ENCODE results near the gene LIMS3. TPM values are rescaled to one million over a fixed set of nuclear protein-coding genes. Genes with fewer than 3 reads are reported as not detected.
A peak's percentile ranks its signal among the peaks of the same experiment; 100 is the strongest.
"Not testable (repeated sequence)": the region's sequence is repeated elsewhere in the genome, so short reads cannot be mapped to it uniquely, and the experiment has no call there.

LIMS3 gene
- total RNA-seq, 2 donors from 2014 or later = 1.3 to 1.9 TPM

DNA sequence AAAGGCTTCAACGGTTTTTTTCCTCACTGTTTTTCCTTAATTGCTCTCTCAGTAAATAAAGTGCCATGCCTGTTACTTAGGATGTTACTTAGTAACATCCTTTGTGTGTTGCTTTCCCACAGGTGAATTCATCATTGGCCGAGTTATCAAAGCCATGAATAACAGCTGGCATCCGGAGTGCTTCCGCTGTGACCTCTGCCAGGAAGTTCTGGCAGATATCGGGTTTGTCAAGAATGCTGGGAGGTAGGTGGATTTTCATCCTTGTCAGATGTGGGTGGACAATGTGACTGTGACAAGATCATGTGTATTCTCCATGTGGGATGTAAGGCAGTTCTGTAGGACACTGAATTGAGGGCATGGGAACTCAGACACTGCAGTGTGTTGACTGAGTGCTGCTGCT lies 17.3 kb downstream of the LIMS3 start:
- intact Hi-C loops (cut with DNase I, micrococcal nuclease); DNase-seq: not testable (repeated sequence)
- ATAC-seq = peak; percentile 82

- intact Hi-C loops (cut with DNase I, micrococcal nuclease); DNase-seq: not testable (repeated sequence)
- peak; percentile 72 for ATAC-seq
Observed at GRCh38 chr2:109920162-109920561, 21.7 kb downstream of the LIMS3 start.

DNA sequence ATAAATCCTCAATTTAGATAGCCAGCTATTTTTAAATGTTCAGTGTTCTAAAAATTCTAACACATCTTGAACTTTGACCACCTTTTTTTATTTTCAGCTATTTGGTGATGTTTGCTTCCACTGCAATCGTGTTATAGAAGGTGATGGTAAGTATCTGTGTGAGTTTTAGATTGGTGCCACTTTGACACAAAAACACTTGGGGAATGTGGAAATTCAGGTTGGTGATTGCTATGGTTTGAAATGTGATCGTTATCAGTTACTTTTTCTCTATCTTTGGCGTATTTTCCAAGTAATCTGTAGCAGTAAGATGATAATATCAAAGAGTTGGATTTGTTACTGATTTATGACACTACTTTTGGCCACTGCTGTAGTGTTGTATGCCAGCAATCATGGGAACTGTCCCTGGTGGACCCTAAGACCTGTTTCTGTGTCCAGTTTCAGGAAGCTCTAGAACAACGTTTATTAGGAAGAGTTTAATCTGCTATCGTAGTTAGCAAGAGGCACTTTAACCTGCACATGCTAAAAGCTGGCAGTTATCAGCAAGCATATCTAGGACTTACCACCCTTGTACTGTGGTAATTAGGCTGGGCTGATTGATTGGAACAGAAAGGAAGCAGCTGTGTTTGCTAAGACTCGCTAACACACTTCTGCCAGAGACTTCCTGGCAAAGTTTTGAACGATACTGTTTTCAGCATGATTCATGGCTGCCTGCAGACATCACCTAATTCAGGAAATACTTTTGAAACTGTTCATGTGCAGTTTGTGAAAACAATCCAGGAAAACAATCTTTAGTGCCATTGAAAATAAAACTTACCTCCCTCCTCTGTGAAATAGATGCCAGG lies 23.3 kb downstream of the LIMS3 start:
- ATAC-seq = peak; percentile 93
- intact Hi-C loops (cut with DNase I, micrococcal nuclease); DNase-seq: not testable (repeated sequence)

DNA sequence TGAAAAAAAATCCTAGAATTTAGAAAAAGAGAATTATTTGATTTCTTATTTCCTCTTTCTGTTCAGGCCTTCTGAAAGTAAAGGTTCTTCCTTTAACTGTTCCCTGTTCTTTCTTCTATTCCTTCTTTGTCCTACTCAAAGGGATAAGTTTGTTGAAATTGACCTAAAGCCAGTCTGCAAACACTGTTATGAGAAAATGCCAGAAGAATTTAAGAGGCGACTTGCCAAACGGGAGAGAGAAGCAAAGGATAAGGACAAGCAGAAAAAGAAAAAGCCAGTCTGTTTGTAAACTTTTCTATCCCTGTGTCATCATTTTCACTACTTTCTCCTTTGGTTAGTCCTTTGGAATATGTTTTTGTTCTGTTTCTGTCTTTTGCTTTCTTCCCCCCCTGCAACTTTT lies 26.0 kb downstream of the LIMS3 start:
- intact Hi-C loops (cut with DNase I, micrococcal nuclease); ATAC-seq; DNase-seq: not testable (repeated sequence)

DNA sequence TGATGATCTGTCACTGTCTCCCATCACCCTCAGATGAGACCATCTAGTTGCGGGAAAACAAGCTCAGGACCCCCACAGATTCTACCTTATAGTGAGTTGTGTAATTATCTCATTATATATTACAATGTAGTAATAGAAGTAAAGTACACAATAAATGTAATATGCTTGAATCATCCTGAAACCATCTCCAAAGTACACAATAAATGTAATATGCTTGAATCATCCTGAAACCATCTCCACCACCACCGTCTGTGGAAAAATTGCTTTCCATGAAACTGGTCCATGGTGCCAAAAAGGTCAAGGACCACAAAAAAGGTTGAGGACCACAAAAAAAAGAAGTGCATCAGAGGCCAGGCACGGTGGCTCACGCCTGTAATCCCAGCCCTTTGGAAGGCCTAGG lies 29.3 kb downstream of the LIMS3 start:
- intact Hi-C loops (cut with DNase I, micrococcal nuclease); DNase-seq; ATAC-seq: not testable (repeated sequence)

- ATAC-seq; intact Hi-C loops (cut with DNase I, micrococcal nuclease); DNase-seq: not testable (repeated sequence)
Observed at GRCh38 chr2:109929222-109929621, 30.7 kb downstream of the LIMS3 start.

- DNase-seq; intact Hi-C loops (cut with DNase I, micrococcal nuclease); ATAC-seq: not testable (repeated sequence)
Observed at GRCh38 chr2:109936534-109936933, 38.0 kb downstream of the LIMS3 start.

- DNase-seq; intact Hi-C loops (cut with DNase I, micrococcal nuclease); ATAC-seq: not testable (repeated sequence)
Observed at GRCh38 chr2:109945362-109945761, 46.9 kb downstream of the LIMS3 start.

- intact Hi-C loops (cut with DNase I, micrococcal nuclease); DNase-seq: not testable (repeated sequence)
Observed at GRCh38 chr2:109947262-109947958, 48.9 kb downstream of the LIMS3 start.

DNA sequence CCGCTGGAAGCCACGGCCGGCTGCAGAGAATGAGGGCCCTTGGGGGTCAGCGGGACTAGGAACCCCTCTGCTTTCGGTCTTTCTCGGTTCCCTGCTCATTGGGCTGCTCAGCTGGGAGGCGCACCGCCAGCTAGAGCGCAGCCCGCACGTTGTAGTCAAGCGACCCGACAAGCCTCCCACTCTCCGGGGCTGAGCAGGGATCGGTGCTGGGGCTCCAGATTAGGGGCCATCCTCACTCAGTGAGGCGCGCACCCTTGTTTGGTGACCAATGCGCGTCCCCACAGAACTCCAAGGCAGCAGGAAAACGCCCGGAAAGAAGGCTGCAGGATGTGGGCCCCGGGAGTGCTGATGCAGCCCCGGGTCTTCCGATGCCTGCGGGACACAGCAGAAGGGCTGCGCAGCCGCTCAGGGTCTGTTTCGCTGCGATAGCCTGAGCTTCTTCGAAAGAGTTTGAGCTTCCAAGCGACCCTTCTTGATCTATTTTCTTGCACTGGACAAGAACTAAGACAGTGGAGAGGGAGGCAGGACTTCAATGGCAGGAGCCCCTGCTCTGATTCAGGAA lies 49.6 kb downstream of the LIMS3 start:
- intact Hi-C loops (cut with DNase I, micrococcal nuclease); ATAC-seq; DNase-seq: not testable (repeated sequence)

More at GRCh38 chr2:109947262-109947958, 48.9 kb downstream of the LIMS3 start:
- ATAC-seq = peak; percentile 92

DNA sequence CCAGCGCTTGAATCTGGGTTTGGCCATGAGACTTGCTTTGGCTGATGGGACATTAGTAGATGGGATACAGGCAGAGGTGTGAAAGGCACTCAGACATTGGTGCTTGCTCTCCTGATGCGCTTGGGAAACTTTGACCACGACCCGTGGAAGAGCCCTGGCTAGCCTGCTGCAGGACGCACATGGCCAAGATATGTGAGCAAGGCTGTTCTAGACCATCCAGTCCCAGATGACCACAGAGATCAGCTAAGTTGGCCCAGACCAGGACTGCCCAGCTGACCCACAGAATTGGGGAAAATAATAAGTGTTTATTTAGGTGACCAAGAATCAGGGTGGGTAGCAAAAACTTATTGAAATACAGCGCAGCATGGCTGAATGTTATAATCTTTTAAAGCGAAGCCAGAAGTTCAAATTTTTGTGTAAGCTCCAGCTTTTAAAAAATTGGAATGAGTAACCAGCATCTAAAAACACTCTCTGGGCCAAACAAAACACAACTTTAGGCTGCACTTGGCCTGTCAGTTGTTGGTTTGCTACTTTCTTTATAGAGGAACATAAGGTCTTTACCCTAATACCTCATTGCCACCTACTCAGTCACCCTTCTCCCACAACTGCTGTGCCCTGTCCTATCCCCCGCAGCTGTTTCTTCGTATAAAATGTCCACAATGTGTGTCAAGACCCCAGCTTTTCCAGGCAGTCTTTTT lies 51.8 kb downstream of the LIMS3 start:
- DNase-seq; ATAC-seq; intact Hi-C loops (cut with DNase I, micrococcal nuclease): not testable (repeated sequence)

DNA sequence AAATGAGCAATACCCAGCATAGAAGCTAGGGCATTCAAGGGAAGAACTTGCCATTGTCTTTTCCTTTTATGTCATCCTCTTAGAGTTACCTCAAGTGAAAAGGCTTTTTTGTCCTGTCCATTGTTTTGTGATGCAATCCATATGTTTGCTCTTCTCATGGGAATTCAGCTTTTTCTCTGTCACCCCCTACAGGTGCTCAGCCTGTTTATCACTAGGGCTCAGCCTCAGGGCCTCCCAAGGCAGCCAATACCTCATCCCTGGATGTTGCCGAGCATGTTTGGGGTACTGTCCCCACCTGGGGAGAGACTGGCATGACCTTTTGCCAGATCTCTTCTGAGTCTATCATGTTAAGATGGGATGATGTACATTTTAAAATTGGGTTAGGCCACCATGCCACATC lies 65.5 kb downstream of the LIMS3 start:
- intact Hi-C loops (cut with DNase I, micrococcal nuclease); DNase-seq: not testable (repeated sequence)

GRCh38 chr2:109965482-109965881 lies 67.0 kb downstream of the LIMS3 start:
- intact Hi-C loops (cut with DNase I, micrococcal nuclease); ATAC-seq; DNase-seq: not testable (repeated sequence)

More for the DNA sequence above, 65.5 kb downstream of the LIMS3 start:
- not testable (repeated sequence) for ATAC-seq

- intact Hi-C loops (cut with DNase I, micrococcal nuclease); DNase-seq; ATAC-seq: not testable (repeated sequence)
Observed at GRCh38 chr2:109966107-109966736, 67.7 kb downstream of the LIMS3 start.

GRCh38 chr2:109966858-109967257 lies 68.4 kb downstream of the LIMS3 start:
- not testable (repeated sequence) for ATAC-seq

GRCh38 chr2:109969864-109970263 lies 71.4 kb downstream of the LIMS3 start:
- peak; percentile 93 for ATAC-seq
- DNase-seq; intact Hi-C loops (cut with DNase I, micrococcal nuclease): not testable (repeated sequence)

More at GRCh38 chr2:109966858-109967257, 68.4 kb downstream of the LIMS3 start:
- DNase-seq; intact Hi-C loops (cut with DNase I, micrococcal nuclease): not testable (repeated sequence)

- ATAC-seq; DNase-seq; intact Hi-C loops (cut with DNase I, micrococcal nuclease): not testable (repeated sequence)
Observed at GRCh38 chr2:109971710-109972109, 73.2 kb downstream of the LIMS3 start.
